ENCODE data around the gene GMDS.

- no peak for TF ChIP-seq CTCF (IDR thresholded peaks at IDR 0.05; ENCODE audit: low read depth, low read length)
- no peak for TF ChIP-seq EZH2phosphoT487 (IDR thresholded peaks at IDR 0.05; ENCODE audit: low read depth)
Measured at GRCh38 chr6:1611572-1612298, 633.7 kb downstream of the GMDS start.

Data from OCI-LY3 (cell line).